HepG2 (cell line): ENCODE data around the gene HABP4. TPM values are rescaled to one million over a fixed set of nuclear protein-coding genes. Genes with fewer than 3 reads are reported as not detected.

Source experiments
- GATAD1 ChIP-seq: IDR thresholded peaks from 2 replicates; pipeline ENCODE4 v1.6.1; 2016; ENCODE audit warnings: missing genetic modification reagents, missing compliant biosample characterization
- HOXA5 ChIP-seq: sonication (generic); formaldehyde crosslinking; IDR thresholded peaks from 2 replicates; pipeline ENCODE4 v1.4.0; 2020; ENCODE audit warnings: missing genetic modification reagents
- LCORL ChIP-seq, 2 experiments: fragments of 450-650 bp in 1 of 2; sonication (generic) in 1 of 2; formaldehyde crosslinking in 1 of 2; IDR thresholded peaks; 2 replicates each; pipeline versions ENCODE4 v1.5.0 to v1.6.1; 2017 to 2020; ENCODE audit warnings: antibody characterized with exemption in 1 of 2, missing genetic modification reagents in 1 of 2
- MAF1 ChIP-seq: sonication (generic); formaldehyde crosslinking; IDR thresholded peaks from 2 replicates; pipeline ENCODE4 v1.5.0; 2020; ENCODE audit warnings: missing genetic modification reagents, borderline replicate concordance
- MED8 ChIP-seq: sonication (generic); formaldehyde crosslinking; IDR thresholded peaks from 2 replicates; pipeline ENCODE4 v1.8.1; 2023; ENCODE audit warnings: mild to moderate bottlenecking, missing genetic modification reagents; ENCODE audit not compliant: insufficient replicate concordance
- MTA1 ChIP-seq: sonication (generic); formaldehyde crosslinking; IDR thresholded peaks from 2 replicates; pipeline ENCODE4 v1.4.0; 2020; ENCODE audit warnings: missing genetic modification reagents, mild to moderate bottlenecking, borderline replicate concordance
- RARG ChIP-seq: sonication (generic); formaldehyde crosslinking; IDR thresholded peaks from 2 replicates; pipeline ENCODE4 v1.4.0; 2020; ENCODE audit warnings: low read depth, mild to moderate bottlenecking, missing genetic modification reagents
- SKI ChIP-seq: fragments of 450-650 bp; IDR thresholded peaks from one replicate; pipeline ENCODE4 v1.6.1; 2018; ENCODE audit warnings: mild to moderate bottlenecking; ENCODE audit not compliant: partially characterized antibody
- SMARCC2 ChIP-seq: fragments of 450-650 bp; IDR thresholded peaks from 2 replicates; pipeline ENCODE4 v1.6.1; 2017; ENCODE audit warnings: antibody characterized with exemption, mild to moderate bottlenecking
- SUZ12 ChIP-seq: fragments of 150-350 bp; IDR thresholded peaks from 2 replicates; pipeline ENCODE4 v1.6.1; 2014; ENCODE audit warnings: low read depth, low read length
- ZMYM2 ChIP-seq: sonication (generic); formaldehyde crosslinking; IDR thresholded peaks from 2 replicates; pipeline ENCODE4 v1.8.0; 2022; ENCODE audit warnings: mild to moderate bottlenecking, missing genetic modification reagents
- ZNF331 ChIP-seq: sonication (generic); formaldehyde crosslinking; IDR thresholded peaks from 2 replicates; pipeline ENCODE4 v1.4.0; 2020; ENCODE audit warnings: missing genetic modification reagents
- ZNF431 ChIP-seq: sonication (generic); formaldehyde crosslinking; IDR thresholded peaks from 2 replicates; pipeline ENCODE4 v1.9.0; 2022; ENCODE audit warnings: missing genetic modification reagents, low read depth, mild to moderate bottlenecking, borderline replicate concordance
- ZNF547 ChIP-seq: sonication (generic); formaldehyde crosslinking; IDR thresholded peaks from 2 replicates; pipeline ENCODE4 v1.5.1; 2020; ENCODE audit warnings: mild to moderate bottlenecking, missing genetic modification reagents
- ZNF556 ChIP-seq: sonication (generic); formaldehyde crosslinking; IDR thresholded peaks from 2 replicates; pipeline ENCODE4 v1.4.0; 2020; ENCODE audit warnings: mild to moderate bottlenecking, missing genetic modification reagents, borderline replicate concordance
- ZNF678 ChIP-seq: sonication (generic); formaldehyde crosslinking; IDR thresholded peaks from 2 replicates; pipeline ENCODE4 v1.4.0; 2020; ENCODE audit warnings: mild to moderate bottlenecking, missing genetic modification reagents
- ZNF773 ChIP-seq: sonication (generic); formaldehyde crosslinking; IDR thresholded peaks from 2 replicates; pipeline ENCODE4 v1.4.0; 2020; ENCODE audit warnings: missing genetic modification reagents, borderline replicate concordance
- polyA plus RNA-seq, 8 experiments: library from polyadenylated mRNA; depleted of rRNA in 3 of 8; stranded (reverse) in 7 of 8; unstranded in 1 of 8; fragments of >200 nt; fragmentation: Illumina TruSeq in 4 of 8; extraction: Trizol in 4 of 8; gene quantifications; 2 replicates each; pipeline versions ENCODE4 v1.2.1 to v1.2.3, GENCODE V29; 2011 to 2016; ENCODE audit warnings: low read depth in 4 of 8, missing spikeins in 1 of 8, mixed read lengths in 1 of 8; ENCODE audit not compliant: insufficient read depth in 1 of 8
- total RNA-seq, 5 experiments: library from RNA; depleted of rRNA; stranded (reverse); fragments of >200 nt; fragmentation: Illumina TruSeq; extraction: Trizol; gene quantifications; 2 replicates each; pipeline ENCODE4 v1.2.3, GENCODE V29; 2016; ENCODE audit warnings: low read depth in 1 of 5
- TF ChIP-seq, protein P1 (sequence below): sonication (generic); formaldehyde crosslinking; IDR thresholded peaks from 2 replicates; pipeline ENCODE4 v1.9.0; 2021; ENCODE audit warnings: missing genetic modification reagents, borderline replicate concordance
- TF ChIP-seq, protein P2 (sequence below): sonication (generic); formaldehyde crosslinking; IDR thresholded peaks from 2 replicates; pipeline ENCODE4 v1.4.0; 2020; ENCODE audit warnings: missing genetic modification reagents
- TF ChIP-seq, protein P3 (sequence below): sonication (generic); formaldehyde crosslinking; IDR thresholded peaks from 2 replicates; pipeline ENCODE4 v1.5.0; 2020; ENCODE audit warnings: missing genetic modification reagents

The HABP4 gene
- total and polyA plus RNA-seq, 2 of the 13 experiments (the other 11 are each of a cell fraction or from before 2014, with no cell fraction given) = 14.3 to 26.6 TPM

DNA sequence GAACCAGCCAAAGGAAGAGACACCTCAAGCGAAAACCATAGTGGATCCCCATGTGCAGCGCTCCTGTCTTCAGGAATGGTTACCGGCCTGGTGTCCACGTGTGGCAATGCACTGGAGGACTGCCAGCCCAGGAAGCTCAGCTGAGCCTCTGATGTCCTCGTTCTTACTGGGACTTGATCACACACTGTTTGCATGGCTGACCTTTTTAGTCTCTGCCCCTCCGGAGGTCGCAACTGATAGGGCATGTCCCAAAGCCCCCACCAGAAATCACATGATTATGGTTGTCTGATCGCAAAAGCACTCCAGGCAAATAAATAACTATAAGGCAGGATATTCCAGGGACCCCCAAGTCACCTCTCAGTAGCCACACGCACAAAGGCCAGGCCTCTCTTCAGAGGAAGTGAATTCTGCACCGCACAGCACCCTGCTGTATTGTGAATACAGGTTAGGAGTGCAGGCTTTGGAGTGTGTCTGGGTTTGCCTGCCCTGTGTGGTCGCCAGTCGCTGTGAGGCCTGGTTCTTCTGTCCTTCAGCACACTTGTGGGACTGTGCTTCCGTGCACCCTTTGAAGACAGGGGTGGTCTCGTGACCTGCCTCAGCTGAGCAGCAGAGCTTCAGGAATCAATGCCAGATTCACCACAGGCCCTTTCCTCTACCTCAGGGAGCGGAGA is 13.4 kb upstream of the HABP4 start (continued):
- peak; percentile 16 for TF ChIP-seq MED8 (CRISPR knock-in tag)
- 0 out of 2 replicates have a peak, but pooled peaks have one; percentile 15 for TF ChIP-seq ZNF547 (CRISPR knock-in tag)
- TF ChIP-seq ZNF773 = no peak
- TF ChIP-seq, protein P1, sequence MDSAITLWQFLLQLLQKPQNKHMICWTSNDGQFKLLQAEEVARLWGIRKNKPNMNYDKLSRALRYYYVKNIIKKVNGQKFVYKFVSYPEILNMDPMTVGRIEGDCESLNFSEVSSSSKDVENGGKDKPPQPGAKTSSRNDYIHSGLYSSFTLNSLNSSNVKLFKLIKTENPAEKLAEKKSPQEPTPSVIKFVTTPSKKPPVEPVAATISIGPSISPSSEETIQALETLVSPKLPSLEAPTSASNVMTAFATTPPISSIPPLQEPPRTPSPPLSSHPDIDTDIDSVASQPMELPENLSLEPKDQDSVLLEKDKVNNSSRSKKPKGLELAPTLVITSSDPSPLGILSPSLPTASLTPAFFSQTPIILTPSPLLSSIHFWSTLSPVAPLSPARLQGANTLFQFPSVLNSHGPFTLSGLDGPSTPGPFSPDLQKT (CRISPR knock-in tag) = no peak
- TF ChIP-seq RARG (CRISPR knock-in tag) = 0 out of 2 replicates have a peak, but pooled peaks have one; percentile 58
- TF ChIP-seq, protein P2, sequence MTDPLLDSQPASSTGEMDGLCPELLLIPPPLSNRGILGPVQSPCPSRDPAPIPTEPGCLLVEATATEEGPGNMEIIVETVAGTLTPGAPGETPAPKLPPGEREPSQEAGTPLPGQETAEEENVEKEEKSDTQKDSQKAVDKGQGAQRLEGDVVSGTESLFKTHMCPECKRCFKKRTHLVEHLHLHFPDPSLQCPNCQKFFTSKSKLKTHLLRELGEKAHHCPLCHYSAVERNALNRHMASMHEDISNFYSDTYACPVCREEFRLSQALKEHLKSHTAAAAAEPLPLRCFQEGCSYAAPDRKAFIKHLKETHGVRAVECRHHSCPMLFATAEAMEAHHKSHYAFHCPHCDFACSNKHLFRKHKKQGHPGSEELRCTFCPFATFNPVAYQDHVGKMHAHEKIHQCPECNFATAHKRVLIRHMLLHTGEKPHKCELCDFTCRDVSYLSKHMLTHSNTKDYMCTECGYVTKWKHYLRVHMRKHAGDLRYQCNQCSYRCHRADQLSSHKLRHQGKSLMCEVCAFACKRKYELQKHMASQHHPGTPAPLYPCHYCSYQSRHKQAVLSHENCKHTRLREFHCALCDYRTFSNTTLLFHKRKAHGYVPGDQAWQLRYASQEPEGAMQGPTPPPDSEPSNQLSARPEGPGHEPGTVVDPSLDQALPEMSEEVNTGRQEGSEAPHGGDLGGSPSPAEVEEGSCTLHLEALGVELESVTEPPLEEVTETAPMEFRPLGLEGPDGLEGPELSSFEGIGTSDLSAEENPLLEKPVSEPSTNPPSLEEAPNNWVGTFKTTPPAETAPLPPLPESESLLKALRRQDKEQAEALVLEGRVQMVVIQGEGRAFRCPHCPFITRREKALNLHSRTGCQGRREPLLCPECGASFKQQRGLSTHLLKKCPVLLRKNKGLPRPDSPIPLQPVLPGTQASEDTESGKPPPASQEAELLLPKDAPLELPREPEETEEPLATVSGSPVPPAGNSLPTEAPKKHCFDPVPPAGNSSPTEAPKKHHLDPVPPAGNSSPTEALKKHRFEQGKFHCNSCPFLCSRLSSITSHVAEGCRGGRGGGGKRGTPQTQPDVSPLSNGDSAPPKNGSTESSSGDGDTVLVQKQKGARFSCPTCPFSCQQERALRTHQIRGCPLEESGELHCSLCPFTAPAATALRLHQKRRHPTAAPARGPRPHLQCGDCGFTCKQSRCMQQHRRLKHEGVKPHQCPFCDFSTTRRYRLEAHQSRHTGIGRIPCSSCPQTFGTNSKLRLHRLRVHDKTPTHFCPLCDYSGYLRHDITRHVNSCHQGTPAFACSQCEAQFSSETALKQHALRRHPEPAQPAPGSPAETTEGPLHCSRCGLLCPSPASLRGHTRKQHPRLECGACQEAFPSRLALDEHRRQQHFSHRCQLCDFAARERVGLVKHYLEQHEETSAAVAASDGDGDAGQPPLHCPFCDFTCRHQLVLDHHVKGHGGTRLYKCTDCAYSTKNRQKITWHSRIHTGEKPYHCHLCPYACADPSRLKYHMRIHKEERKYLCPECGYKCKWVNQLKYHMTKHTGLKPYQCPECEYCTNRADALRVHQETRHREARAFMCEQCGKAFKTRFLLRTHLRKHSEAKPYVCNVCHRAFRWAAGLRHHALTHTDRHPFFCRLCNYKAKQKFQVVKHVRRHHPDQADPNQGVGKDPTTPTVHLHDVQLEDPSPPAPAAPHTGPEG (CRISPR knock-in tag) = no peak
- TF ChIP-seq, protein P3, sequence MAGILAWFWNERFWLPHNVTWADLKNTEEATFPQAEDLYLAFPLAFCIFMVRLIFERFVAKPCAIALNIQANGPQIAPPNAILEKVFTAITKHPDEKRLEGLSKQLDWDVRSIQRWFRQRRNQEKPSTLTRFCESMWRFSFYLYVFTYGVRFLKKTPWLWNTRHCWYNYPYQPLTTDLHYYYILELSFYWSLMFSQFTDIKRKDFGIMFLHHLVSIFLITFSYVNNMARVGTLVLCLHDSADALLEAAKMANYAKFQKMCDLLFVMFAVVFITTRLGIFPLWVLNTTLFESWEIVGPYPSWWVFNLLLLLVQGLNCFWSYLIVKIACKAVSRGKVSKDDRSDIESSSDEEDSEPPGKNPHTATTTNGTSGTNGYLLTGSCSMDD (CRISPR knock-in tag) = no peak
- 0 out of 2 replicates have a peak, but pooled peaks have one; percentile 35 for TF ChIP-seq MTA1 (CRISPR knock-in tag)
- no peak for TF ChIP-seq SUZ12
- peak; percentile 86; the same call in 1 of the 2 replicates for TF ChIP-seq HOXA5 (CRISPR knock-in tag)
- peak; percentile 48; the same call in 1 of the 2 replicates for TF ChIP-seq ZNF331 (CRISPR knock-in tag)
- TF ChIP-seq SMARCC2 = no peak
- no peak for TF ChIP-seq MAF1 (CRISPR knock-in tag)
- TF ChIP-seq ZNF678 (CRISPR knock-in tag) = 0 out of 2 replicates have a peak, but pooled peaks have one; percentile 37
- 0 out of 2 replicates have a peak, but pooled peaks have one; percentile 45 for TF ChIP-seq ZNF556 (CRISPR knock-in tag)
- peak; percentile 52; the same call in 1 of the 2 replicates for TF ChIP-seq ZMYM2
- TF ChIP-seq LCORL (IDR thresholded peaks at IDR 0.05) = no peak
- peak; percentile 7 for TF ChIP-seq LCORL (CRISPR knock-in tag; IDR thresholded peaks at IDR 0.05)
- peak; percentile 23 for TF ChIP-seq SKI
- no peak for TF ChIP-seq ZNF431
- TF ChIP-seq GATAD1 (CRISPR knock-in tag) = peak; percentile 60; the same call in 1 of the 2 replicates
